HepG2 (cell line): ENCODE measurements around the gene NAE1. TPM values are rescaled to one million over a fixed set of nuclear protein-coding genes. Genes with fewer than 3 reads are reported as not detected.

Source experiments
- ATAC-seq: fragments of 200-7000 bp; cut with Tn5 transposase; 3 replicates; pipeline ENCODE4 v1.9.1; 2020; ENCODE audit warnings: mild to moderate bottlenecking, moderate library complexity
- BruUV-seq: library from RNA; stranded (reverse); fragments of 400-500 nt; replicated peaks from 2 replicates; lab custom pipeline; 2021; lab: Mats Ljungman, UMichigan
- CTCF ChIA-PET: fragments of 300-600 bp; formaldehyde crosslinking; extraction: SDS; loops from one replicate; lab custom pipeline; 2021; ENCODE audit warnings: low total read pairs, inconsistent platforms, low intra/inter-chr PET ratio; lab: Yijun Ruan, JAX
- POLR2A ChIA-PET: fragments of 350-600 bp; sonication (Branson Sonifier 250); formaldehyde crosslinking; loops from one replicate; lab custom pipeline; 2020; ENCODE audit warnings: antibody characterized with exemption, inconsistent platforms; lab: Yijun Ruan, JAX
- DNase-seq: peaks from one replicate; pipeline ENCODE4 v3.0.0-alpha.2; 2015; ENCODE audit warnings: low spot score
- FAIRE-seq: peaks from 3 replicates; lab custom pipeline; 2011; peaks lifted over from hg19 to GRCh38; lab: Jason Lieb, UNC
- H2AFZ ChIP-seq: one replicate; pipeline ENCODE4 v1.6.1; 2011; ENCODE audit warnings: low read length, inconsistent platforms
- H3K27ac ChIP-seq: fragments of 300-600 bp; 3 replicates; pipeline ENCODE4 v1.8.0; 2011; ENCODE audit warnings: mixed run types, mild to moderate bottlenecking, mixed read lengths, low read length, inconsistent platforms; ENCODE audit not compliant: insufficient read depth; ENCODE audit errors: extremely low read length
- H3K27me3 ChIP-seq, 2 experiments: fragments of 200-600 bp in 1 of 2; 2 replicates in 1 of 2; 3 replicates in 1 of 2; pipeline versions ENCODE4 v1.6.0 to v1.8.0; 2011; ENCODE audit warnings: low read length in 2 of 2, mild to moderate bottlenecking in 2 of 2, moderate library complexity in 2 of 2, inconsistent platforms in 1 of 2; ENCODE audit not compliant: insufficient read depth in 2 of 2, control insufficient read depth in 1 of 2
- H3K36me3 ChIP-seq, 2 experiments: fragments of 200-600 bp in 1 of 2; replicated peaks in 1 of 2; 2 replicates in 1 of 2; 3 replicates in 1 of 2; pipeline versions ENCODE4 v1.5.1 to v1.8.0; 2011; ENCODE audit warnings: low read length in 2 of 2, inconsistent platforms in 1 of 2; ENCODE audit not compliant: insufficient read depth in 2 of 2, control insufficient read depth in 1 of 2
- H3K4me1 ChIP-seq: 2 replicates; pipeline ENCODE4 v1.5.1; 2012; ENCODE audit warnings: low read length, inconsistent platforms; ENCODE audit not compliant: insufficient read depth
- H3K4me2 ChIP-seq: 2 replicates; pipeline ENCODE4 v1.6.0; 2011; ENCODE audit warnings: low read depth, low read length, inconsistent platforms
- H3K4me3 ChIP-seq, 3 experiments: fragments of 200-600 bp in 1 of 3; sonication (generic), shearing (Covaris generic) in 1 of 3; replicated peaks in 1 of 3; 2 replicates each; pipeline ENCODE4 v1.5.1; 2011 to 2016; ENCODE audit warnings: low read length in 3 of 3, inconsistent platforms in 2 of 3, low read depth in 2 of 3, mild to moderate bottlenecking in 2 of 3, control low read depth in 1 of 3, mixed read lengths in 1 of 3; ENCODE audit not compliant: insufficient read depth in 1 of 3
- H3K79me2 ChIP-seq: one replicate; pipeline ENCODE4 v1.6.1; 2011; ENCODE audit warnings: low read length, inconsistent platforms; ENCODE audit not compliant: insufficient read depth
- H3K9ac ChIP-seq: 2 replicates; pipeline ENCODE4 v1.6.0; 2011; ENCODE audit warnings: mild to moderate bottlenecking, low read depth, low read length, inconsistent platforms; ENCODE audit not compliant: insufficient read depth
- H3K9me3 ChIP-seq: 2 replicates; pipeline ENCODE4 v1.5.1; 2012; ENCODE audit warnings: mild to moderate bottlenecking, low read length
- H4K20me1 ChIP-seq: 2 replicates; pipeline ENCODE4 v1.6.0; 2011; ENCODE audit warnings: inconsistent platforms, mild to moderate bottlenecking, low read length, moderate library complexity; ENCODE audit not compliant: insufficient read depth
- ELF1 ChIP-seq: sonication (generic); formaldehyde crosslinking; IDR thresholded peaks from 2 replicates; pipeline ENCODE4 v1.4.0; 2020; ENCODE audit warnings: missing genetic modification reagents
- ERF ChIP-seq: IDR thresholded peaks from 2 replicates; pipeline ENCODE4 v1.6.1; 2018; ENCODE audit warnings: missing biosample characterization, missing genetic modification reagents
- HNRNPK ChIP-seq: fragments of 200-400 bp; formaldehyde crosslinking; IDR thresholded peaks from 2 replicates; pipeline ENCODE4 v1.6.1; 2018; ENCODE audit warnings: low read length, low read depth, moderate library complexity, mild to moderate bottlenecking; ENCODE audit not compliant: poor library complexity, severe bottlenecking
- MTF1 ChIP-seq: sonication (generic); formaldehyde crosslinking; IDR thresholded peaks from 2 replicates; pipeline ENCODE4 v1.5.0; 2020; ENCODE audit warnings: missing genetic modification reagents
- ZNF263 ChIP-seq: sonication (generic); formaldehyde crosslinking; IDR thresholded peaks from 2 replicates; pipeline ENCODE4 v1.4.0; 2020; ENCODE audit warnings: missing genetic modification reagents
- WGBS: methylation state at CpG from one replicate; pipeline ENCODE4 v1.1.6; 2017; ENCODE audit warnings: low lambda C conversion rate; 5-methylcytosine and 5-hydroxymethylcytosine counted together
- in situ Hi-C: cut with HindIII; loops from 2 replicates; pipeline ENCODE4 v1.10.0; 2017; ENCODE audit warnings: low pct_unique_long_range_greater_than_20kb; ENCODE audit not compliant: extremely low pct_ligation_motif_present
- intact Hi-C: fragments of 100-400 bp; cut with micrococcal nuclease; formaldehyde crosslinking; loops from one replicate; pipeline ENCODE4 v1.10.0; 2022; ENCODE audit not compliant: unreplicated experiment
- polyA plus RNA-seq, 8 experiments: library from polyadenylated mRNA; depleted of rRNA in 3 of 8; stranded (reverse) in 7 of 8; unstranded in 1 of 8; fragments of >200 nt; fragmentation: Illumina TruSeq in 4 of 8; extraction: Trizol in 4 of 8; gene quantifications; 2 replicates each; pipeline versions ENCODE4 v1.2.1 to v1.2.3, GENCODE V29; 2011 to 2016; ENCODE audit warnings: low read depth in 4 of 8, missing spikeins in 1 of 8, mixed read lengths in 1 of 8; ENCODE audit not compliant: insufficient read depth in 1 of 8
- total RNA-seq, 5 experiments: library from RNA; depleted of rRNA; stranded (reverse); fragments of >200 nt; fragmentation: Illumina TruSeq; extraction: Trizol; gene quantifications; 2 replicates each; pipeline ENCODE4 v1.2.3, GENCODE V29; 2016; ENCODE audit warnings: low read depth in 1 of 5
- TF ChIP-seq, protein P1 (sequence below): sonication (generic); formaldehyde crosslinking; IDR thresholded peaks from 2 replicates; pipeline ENCODE4 v1.4.0; 2020; ENCODE audit warnings: mild to moderate bottlenecking, missing genetic modification reagents

Gene NAE1
- total and polyA plus RNA-seq, 2 of the 13 experiments (the other 11 are each of a cell fraction or from before 2014, with no cell fraction given) = 95.7 to 206 TPM

DNA sequence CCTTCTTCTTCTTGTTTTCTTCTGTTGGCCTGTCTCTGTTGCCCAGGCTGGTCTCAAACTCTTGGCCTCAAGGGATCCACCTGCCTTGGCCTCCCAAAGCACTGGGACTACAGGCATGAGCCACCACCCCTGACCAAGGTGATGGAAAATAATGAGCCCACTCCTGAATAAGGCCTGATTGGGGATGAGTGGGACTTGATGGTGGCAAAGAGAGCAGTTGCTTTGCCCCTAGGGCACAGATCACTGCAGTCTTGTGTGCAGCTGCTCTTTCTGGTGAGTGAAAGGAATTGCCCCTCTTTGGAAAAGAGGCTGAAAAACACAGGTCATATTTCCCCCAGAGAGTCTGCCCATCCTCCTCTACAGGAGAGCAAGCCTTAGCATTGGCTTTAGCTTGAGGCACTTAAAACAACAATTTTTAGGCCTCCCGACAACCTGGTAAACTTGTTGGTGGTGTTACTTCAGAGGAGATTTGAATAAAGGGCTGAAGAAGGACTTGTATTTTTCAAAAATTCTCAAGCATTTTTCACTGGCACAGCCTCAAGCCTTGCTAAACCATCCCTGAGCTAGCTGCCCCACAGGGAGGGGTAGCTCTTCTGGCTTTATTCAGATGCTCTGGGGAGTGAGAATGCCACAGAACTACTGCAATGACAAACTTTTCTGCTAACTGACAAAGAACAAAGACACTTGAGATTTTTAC is 43.5 kb upstream of the NAE1 start:
- DNase-seq (no peak), ATAC-seq (peak; percentile 11; the same call in 1 of the 3 replicates), FAIRE-seq (peak; percentile 26)
- in situ Hi-C loops (loop anchor here (25.0 kb wide), 1 partner anchor 462 kb away; no protein-coding TSS in a partner anchor), intact Hi-C loops (loop anchor here (5.0 kb wide), 1 partner anchor 212 kb away; no protein-coding TSS in a partner anchor)
- CTCF ChIA-PET = no interaction called here
- Histone ChIP-seq H3K4me3 (no peak overlapping the region), H3K4me2 (peak overlapping the region; percentile 36; the same call in 1 of the 2 replicates), H3K36me3 (no peaks in the 10 kb centered on the region), H3K9ac (no peak overlapping the region), H3K79me2 (no peaks in the 10 kb centered on the region), H3K9me3 (no peaks in the 10 kb centered on the region), H3K27ac (no peak overlapping the region), H3K4me1 (peaks cover 45% of the 10 kb centered on the region), H3K27me3 (peaks cover 0 to 8% of the 10 kb centered on the region in 2 experiments; a peak in 2 of 5 replicates), H4K20me1 (no peaks in the 10 kb centered on the region), H2AFZ (no peak overlapping the region)
- POLR2A ChIA-PET = interaction anchor here (0.6 to 1.6 kb wide), 2 partner anchors 44 to 184 kb away, joined by 3 to 5 read pairs; partner anchors contain the start of gene NAE1
- 0% methylated on average over 1 of the region's 1 CpG for WGBS
- TF ChIP-seq ELF1 (CRISPR knock-in tag) = no peak
- peak; percentile 58; the same call in 1 of the 2 replicates for TF ChIP-seq ZNF263 (CRISPR knock-in tag)
- no peak for TF ChIP-seq ERF
- no peak for TF ChIP-seq MTF1 (CRISPR knock-in tag)
- no TSS peak for BruUV-seq

DNA sequence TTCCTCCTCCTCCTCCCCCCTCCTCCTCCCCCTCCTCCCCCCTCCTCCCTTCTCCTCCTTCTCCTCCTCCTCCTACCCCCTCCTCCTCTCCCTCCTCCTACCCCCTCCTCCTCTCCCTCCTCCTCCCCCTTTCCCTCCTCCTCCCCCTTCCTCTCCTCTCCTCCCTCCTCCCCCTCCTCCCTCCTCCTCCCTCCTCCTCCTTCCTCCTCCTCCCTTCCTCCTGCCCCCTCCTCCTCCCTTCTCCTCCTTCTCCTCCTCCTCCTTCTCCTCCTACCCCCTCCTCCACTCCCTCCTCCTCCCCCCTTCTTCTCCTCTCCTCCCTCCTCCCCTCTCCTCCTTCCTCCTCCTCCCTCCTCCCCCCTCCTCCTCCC is 42.9 kb upstream of the NAE1 start:
- intact Hi-C loops = loop anchor here (1.0 to 5.0 kb wide), 3 partner anchors 145 to 265 kb away; no protein-coding TSS in a partner anchor
- DNase-seq = no peak

More for the DNA sequence above, 42.9 kb upstream of the NAE1 start:
- TF ChIP-seq, protein P1, sequence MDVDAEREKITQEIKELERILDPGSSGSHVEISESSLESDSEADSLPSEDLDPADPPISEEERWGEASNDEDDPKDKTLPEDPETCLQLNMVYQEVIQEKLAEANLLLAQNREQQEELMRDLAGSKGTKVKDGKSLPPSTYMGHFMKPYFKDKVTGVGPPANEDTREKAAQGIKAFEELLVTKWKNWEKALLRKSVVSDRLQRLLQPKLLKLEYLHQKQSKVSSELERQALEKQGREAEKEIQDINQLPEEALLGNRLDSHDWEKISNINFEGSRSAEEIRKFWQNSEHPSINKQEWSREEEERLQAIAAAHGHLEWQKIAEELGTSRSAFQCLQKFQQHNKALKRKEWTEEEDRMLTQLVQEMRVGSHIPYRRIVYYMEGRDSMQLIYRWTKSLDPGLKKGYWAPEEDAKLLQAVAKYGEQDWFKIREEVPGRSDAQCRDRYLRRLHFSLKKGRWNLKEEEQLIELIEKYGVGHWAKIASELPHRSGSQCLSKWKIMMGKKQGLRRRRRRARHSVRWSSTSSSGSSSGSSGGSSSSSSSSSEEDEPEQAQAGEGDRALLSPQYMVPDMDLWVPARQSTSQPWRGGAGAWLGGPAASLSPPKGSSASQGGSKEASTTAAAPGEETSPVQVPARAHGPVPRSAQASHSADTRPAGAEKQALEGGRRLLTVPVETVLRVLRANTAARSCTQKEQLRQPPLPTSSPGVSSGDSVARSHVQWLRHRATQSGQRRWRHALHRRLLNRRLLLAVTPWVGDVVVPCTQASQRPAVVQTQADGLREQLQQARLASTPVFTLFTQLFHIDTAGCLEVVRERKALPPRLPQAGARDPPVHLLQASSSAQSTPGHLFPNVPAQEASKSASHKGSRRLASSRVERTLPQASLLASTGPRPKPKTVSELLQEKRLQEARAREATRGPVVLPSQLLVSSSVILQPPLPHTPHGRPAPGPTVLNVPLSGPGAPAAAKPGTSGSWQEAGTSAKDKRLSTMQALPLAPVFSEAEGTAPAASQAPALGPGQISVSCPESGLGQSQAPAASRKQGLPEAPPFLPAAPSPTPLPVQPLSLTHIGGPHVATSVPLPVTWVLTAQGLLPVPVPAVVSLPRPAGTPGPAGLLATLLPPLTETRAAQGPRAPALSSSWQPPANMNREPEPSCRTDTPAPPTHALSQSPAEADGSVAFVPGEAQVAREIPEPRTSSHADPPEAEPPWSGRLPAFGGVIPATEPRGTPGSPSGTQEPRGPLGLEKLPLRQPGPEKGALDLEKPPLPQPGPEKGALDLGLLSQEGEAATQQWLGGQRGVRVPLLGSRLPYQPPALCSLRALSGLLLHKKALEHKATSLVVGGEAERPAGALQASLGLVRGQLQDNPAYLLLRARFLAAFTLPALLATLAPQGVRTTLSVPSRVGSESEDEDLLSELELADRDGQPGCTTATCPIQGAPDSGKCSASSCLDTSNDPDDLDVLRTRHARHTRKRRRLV (CRISPR knock-in tag) = no peak
- peak; percentile 53 for TF ChIP-seq HNRNPK
- Histone ChIP-seq H3K27ac (no peak overlapping the region), H3K9ac (no peak overlapping the region), H3K36me3 (no peaks in the 10 kb centered on the region), H3K4me2 (peak overlapping the region; percentile 94), H3K79me2 (no peaks in the 10 kb centered on the region), H3K27me3 (peaks cover 0 to 8% of the 10 kb centered on the region in 2 experiments; a peak in 2 of 5 replicates), H3K4me1 (peaks cover 41% of the 10 kb centered on the region), H4K20me1 (no peaks in the 10 kb centered on the region), H3K9me3 (no peaks in the 10 kb centered on the region), H2AFZ (no peak overlapping the region), H3K4me3 (no peak overlapping the region)
- in situ Hi-C loops = loop anchor here (25.0 kb wide), 1 partner anchor 461 kb away; no protein-coding TSS in a partner anchor
- ATAC-seq = no peak
- CTCF ChIA-PET = interaction anchor here (1.0 kb wide), 1 partner anchor 42 kb away, joined by 4 read pairs; no protein-coding TSS in a partner anchor
- no TSS peak for BruUV-seq
- no peak for FAIRE-seq
- POLR2A ChIA-PET = interaction anchor here (0.7 to 1.7 kb wide), 4 partner anchors 32 to 321 kb away, joined by 3 to 13 read pairs (median 4); partner anchors contain the start of genes CKLF, DYNC1LI2 and NAE1
